ENCODE results near the gene RAB23. TPM values are rescaled to one million over a fixed set of nuclear protein-coding genes. Genes with fewer than 3 reads are reported as not detected.

Gene RAB23
- total RNA-seq, 1 donor from 2014 or later, result 8.1 TPM

- no peaks in the 10 kb centered on the region for H3K4me1 Mint-ChIP-seq (ENCODE audit: unreplicated experiment)
- no peak overlapping the region for H3K27ac Mint-ChIP-seq (ENCODE audit: unreplicated experiment)
- peaks cover 9% of the 10 kb centered on the region for H3K36me3 Mint-ChIP-seq (ENCODE audit: low read depth, unreplicated experiment)
- no peak for TF ChIP-seq CTCF (IDR thresholded peaks at IDR 0.05; ENCODE audit: unreplicated experiment)
- H3K9me3 Mint-ChIP-seq (ENCODE audit: unreplicated experiment), result no peaks in the 10 kb centered on the region
- no peak for DNase-seq (ENCODE audit: low spot score)
- no peak overlapping the region for H3K4me3 Mint-ChIP-seq (ENCODE audit: unreplicated experiment)
- H3K27me3 Mint-ChIP-seq (ENCODE audit: unreplicated experiment), result no peaks in the 10 kb centered on the region
These were observed 63.0 kb downstream of the RAB23 start for GRCh38 chr6:57159127-57159526.

- no peaks in the 10 kb centered on the region for H3K4me1 Mint-ChIP-seq (ENCODE audit: unreplicated experiment)
- peaks cover 14% of the 10 kb centered on the region for H3K36me3 Mint-ChIP-seq (ENCODE audit: low read depth, unreplicated experiment)
- no peaks in the 10 kb centered on the region for H3K9me3 Mint-ChIP-seq (ENCODE audit: unreplicated experiment)
- no peaks in the 10 kb centered on the region for H3K27me3 Mint-ChIP-seq (ENCODE audit: unreplicated experiment)
- no peak for DNase-seq (ENCODE audit: low spot score)
- no peak overlapping the region for H3K27ac Mint-ChIP-seq (ENCODE audit: unreplicated experiment)
- H3K4me3 Mint-ChIP-seq (ENCODE audit: unreplicated experiment), result no peak overlapping the region
- no peak for TF ChIP-seq CTCF (IDR thresholded peaks at IDR 0.05; ENCODE audit: unreplicated experiment)
These were observed 63.4 kb downstream of the RAB23 start for GRCh38 chr6:57158658-57159057.

- Mint-ChIP-seq H3K4me3 (ENCODE audit: unreplicated experiment) (no peak overlapping the region), H3K36me3 (ENCODE audit: low read depth, unreplicated experiment) (peaks cover 10% of the 10 kb centered on the region), H3K4me1 (ENCODE audit: unreplicated experiment) (no peaks in the 10 kb centered on the region), H3K27ac (ENCODE audit: unreplicated experiment) (no peak overlapping the region), H3K9me3 (ENCODE audit: unreplicated experiment) (no peaks in the 10 kb centered on the region), H3K27me3 (ENCODE audit: unreplicated experiment) (no peaks in the 10 kb centered on the region)
- no peak for DNase-seq (ENCODE audit: low spot score)
- no peak for TF ChIP-seq CTCF (IDR thresholded peaks at IDR 0.05; ENCODE audit: unreplicated experiment)
These were observed 73.9 kb downstream of the RAB23 start for GRCh38 chr6:57147955-57148858.

GRCh38 chr6:57147401-57147800, 74.7 kb downstream of the RAB23 start:
- Mint-ChIP-seq H3K36me3 (ENCODE audit: low read depth, unreplicated experiment) (peaks cover 16% of the 10 kb centered on the region), H3K27me3 (ENCODE audit: unreplicated experiment) (no peaks in the 10 kb centered on the region), H3K4me1 (ENCODE audit: unreplicated experiment) (no peaks in the 10 kb centered on the region), H3K27ac (ENCODE audit: unreplicated experiment) (no peak overlapping the region), H3K4me3 (ENCODE audit: unreplicated experiment) (peak overlapping the region; percentile 19), H3K9me3 (ENCODE audit: unreplicated experiment) (no peaks in the 10 kb centered on the region)
- no peak for TF ChIP-seq CTCF (IDR thresholded peaks at IDR 0.05; ENCODE audit: unreplicated experiment)
- no peak for DNase-seq (ENCODE audit: low spot score)

GRCh38 chr6:57143690-57144089, 78.4 kb downstream of the RAB23 start:
- Mint-ChIP-seq H3K27me3 (ENCODE audit: unreplicated experiment) (no peaks in the 10 kb centered on the region), H3K27ac (ENCODE audit: unreplicated experiment) (no peak overlapping the region), H3K4me3 (ENCODE audit: unreplicated experiment) (no peak overlapping the region), H3K9me3 (ENCODE audit: unreplicated experiment) (no peaks in the 10 kb centered on the region), H3K4me1 (ENCODE audit: unreplicated experiment) (no peaks in the 10 kb centered on the region), H3K36me3 (ENCODE audit: low read depth, unreplicated experiment) (peaks cover 24% of the 10 kb centered on the region)
- no peak for DNase-seq (ENCODE audit: low spot score)
- TF ChIP-seq CTCF (IDR thresholded peaks at IDR 0.05; ENCODE audit: unreplicated experiment), result no peak
